H1 (cell line): ENCODE data around the gene SEC14L6. TPM values are rescaled to one million over a fixed set of nuclear protein-coding genes. Genes with fewer than 3 reads are reported as not detected.

Experiments used
- CHD7 ChIP-seq: fragments of 300-600 bp; sonication (generic); IDR thresholded peaks from 2 replicates; pipeline ENCODE4 v1.7.1; 2012; ENCODE audit warnings: low read length, moderate library complexity, mild to moderate bottlenecking, inconsistent platforms; ENCODE audit not compliant: insufficient replicate concordance
- CTCF ChIP-seq, 3 experiments: IDR thresholded peaks; 1 replicate in 2 of 3; 2 replicates in 1 of 3; pipeline versions ENCODE4 v1.5.1 to v1.6.1; 2011; ENCODE audit warnings: low read length in 3 of 3, mild to moderate bottlenecking in 3 of 3, inconsistent platforms in 2 of 3, low read depth in 1 of 3, moderate library complexity in 1 of 3; ENCODE audit not compliant: insufficient read depth in 1 of 3; ENCODE audit errors: control extremely low read depth in 1 of 3
- EP300 ChIP-seq, 2 experiments: IDR thresholded peaks; 1 replicate in 1 of 2; 2 replicates in 1 of 2; pipeline ENCODE4 v1.6.1; 2011 to 2012; ENCODE audit warnings: low read depth in 2 of 2, low read length in 2 of 2, mild to moderate bottlenecking in 2 of 2, borderline replicate concordance in 1 of 2, inconsistent platforms in 1 of 2, moderate library complexity in 1 of 2
- FOSL1 ChIP-seq: IDR thresholded peaks from 2 replicates; pipeline ENCODE4 v1.6.1; 2011; ENCODE audit warnings: mild to moderate bottlenecking, low read depth, low read length, moderate library complexity; ENCODE audit not compliant: insufficient read depth
- HDAC6 ChIP-seq: IDR thresholded peaks from one replicate; pipeline ENCODE4 v1.7.1; 2012; ENCODE audit warnings: low read depth, mild to moderate bottlenecking, inconsistent platforms, low read length, moderate library complexity
- MAX ChIP-seq: IDR thresholded peaks from 2 replicates; pipeline ENCODE4 v1.6.1; 2012; ENCODE audit warnings: inconsistent platforms
- TAF7 ChIP-seq: optimal IDR thresholded peaks from 2 replicates; pipeline ENCODE3; 2011; ENCODE audit warnings: low read depth, mild to moderate bottlenecking, inconsistent platforms, low read length, moderate library complexity, borderline replicate concordance
- polyA plus RNA-seq, 7 experiments: library from polyadenylated mRNA; depleted of rRNA in 3 of 7; stranded (reverse) in 5 of 7; unstranded in 2 of 7; fragments of >200 nt in 5 of 7; fragments of 200-250 nt in 2 of 7; gene quantifications; 1 replicate in 5 of 7; 2 replicates in 1 of 7; 4 replicates in 1 of 7; pipeline versions ENCODE4 v1.2.1 to v1.2.3, GENCODE V29; 2011 to 2013; ENCODE audit warnings: missing spikeins in 2 of 7, mixed read lengths in 2 of 7
- total RNA-seq: library from RNA; stranded (reverse); fragmentation: NEBNext Ultra II Directional; extraction: Animal tissue kit (Norgen Biotek cat#: 25700); gene quantifications from 2 replicates; pipeline ENCODE4 v1.2.1, GENCODE V29; 2021

The SEC14L6 gene
- total and polyA plus RNA-seq, 2 of the 8 experiments (the other 6 are each of a cell fraction or from before 2014, with no cell fraction given), result 0.63 to 2.1 TPM

- TF ChIP-seq CHD7 (no peak), EP300 (IDR thresholded peaks at IDR 0.05; ENCODE audit: borderline replicate concordance in 1 of 2, low read depth in 2 of 2, low read length in 2 of 2) (no peak), CTCF (IDR thresholded peaks at IDR 0.05; ENCODE audit: control extremely low read depth in 1 of 3, insufficient read depth in 1 of 3, low read depth in 1 of 3, low read length in 3 of 3) (no peak), FOSL1 (no peak), TAF7 (no peak), HDAC6 (no peak), MAX (no peak)
These were observed 48.9 kb downstream of the SEC14L6 start (continued) for GRCh38 chr22:30497466-30498150.
